ENCODE data around the gene TSPY1. TPM values are rescaled to one million over a fixed set of nuclear protein-coding genes. Genes with fewer than 3 reads are reported as not detected.
"Not testable (repeated sequence)": the region's sequence is repeated elsewhere in the genome, so short reads cannot be mapped to it uniquely, and the experiment has no call there.

Gene TSPY1
- polyA plus RNA-seq, result not detected
- long read RNA-seq, donor 1, result 0 reads
- long read RNA-seq, donor 2, result 0 reads
- long read RNA-seq, donor 3, result 0 reads
- long read RNA-seq, donor 4, result 0 reads
- long read RNA-seq, donor 5, result 0 reads
- long read RNA-seq, donor 6, result 0 reads
- long read RNA-seq, donor 7, result 0 reads
- long read RNA-seq, donor 8, result 0 reads
- long read RNA-seq, donor 9, result 0 reads
- long read RNA-seq, donor 10, result 0 reads
- long read RNA-seq, donor 11, result 0 reads

DNA sequence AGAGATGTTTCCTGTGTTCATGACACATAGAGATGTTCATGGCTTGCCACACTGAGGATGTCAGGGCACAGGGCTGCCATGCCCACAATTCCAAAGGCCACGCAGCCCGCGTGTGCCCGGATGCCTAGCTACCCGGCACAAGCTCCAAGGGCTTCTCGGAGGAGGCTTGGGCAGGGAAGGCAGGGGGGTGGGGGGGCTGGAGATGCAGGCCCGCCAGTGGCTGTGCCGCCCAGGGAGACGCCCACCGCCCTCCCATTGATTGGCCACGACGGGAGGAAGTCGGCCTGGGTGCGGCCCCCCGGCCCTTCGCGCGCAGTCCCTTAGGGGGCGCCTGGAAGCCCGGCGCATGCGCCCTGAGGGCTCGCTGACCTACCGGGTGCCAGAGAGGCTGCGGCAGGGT is at the start of gene TSPY1:
TSPY1 (plus strand) TSS at position 301 of the 400 bp plus-strand sequence; CDS start at position 347, 46 bp downstream.
- not testable (repeated sequence) for H3K9me3 ChIP-seq (ENCODE audit: control insufficient read depth, low read depth, low read length); DNase-seq; H3K27me3 ChIP-seq (ENCODE audit: control insufficient read depth, insufficient read depth, low read length); H3K4me3 ChIP-seq (ENCODE audit: low read length); H3K4me1 ChIP-seq (ENCODE audit: control insufficient read depth, insufficient read depth, low read length); H3K36me3 ChIP-seq (ENCODE audit: control insufficient read depth, insufficient read depth, low read length); H3K27ac ChIP-seq (ENCODE audit: low read length)
- WGBS (ENCODE audit: insufficient coverage, low lambda C conversion rate), result no CpG with 5 or more reads among the region's 25 CpGs

DNA sequence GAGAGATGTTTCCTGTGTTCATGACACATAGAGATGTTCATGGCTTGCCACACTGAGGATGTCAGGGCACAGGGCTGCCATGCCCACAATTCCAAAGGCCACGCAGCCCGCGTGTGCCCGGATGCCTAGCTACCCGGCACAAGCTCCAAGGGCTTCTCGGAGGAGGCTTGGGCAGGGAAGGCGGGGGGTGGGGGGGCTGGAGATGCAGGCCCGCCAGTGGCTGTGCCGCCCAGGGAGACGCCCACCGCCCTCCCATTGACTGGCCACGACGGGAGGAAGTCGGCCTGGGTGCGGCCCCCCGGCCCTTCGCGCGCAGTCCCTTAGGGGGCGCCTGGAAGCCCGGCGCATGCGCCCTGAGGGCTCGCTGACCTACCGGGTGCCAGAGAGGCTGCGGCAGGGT is 20.2 kb downstream of the TSPY1 start, which contains the start of gene TSPY9:
TSPY9 (plus strand) TSS at position 301 of the 400 bp plus-strand sequence; CDS start at position 347, 46 bp downstream.
- H3K9me3 ChIP-seq (ENCODE audit: control insufficient read depth, low read depth, low read length), result not testable (repeated sequence)

GRCh38 chrY:9504396-9504795 is 37.6 kb downstream of the TSPY1 start:
- not testable (repeated sequence) for H3K36me3 ChIP-seq (ENCODE audit: control insufficient read depth, insufficient read depth, low read length); H3K27ac ChIP-seq (ENCODE audit: low read length); H3K27me3 ChIP-seq (ENCODE audit: control insufficient read depth, insufficient read depth, low read length); H3K4me3 ChIP-seq (ENCODE audit: low read length); H3K4me1 ChIP-seq (ENCODE audit: control insufficient read depth, insufficient read depth, low read length); H3K9me3 ChIP-seq (ENCODE audit: control insufficient read depth, low read depth, low read length); DNase-seq
- WGBS (ENCODE audit: insufficient coverage, low lambda C conversion rate), result no CpG with 5 or more reads among the region's 6 CpGs

More for the DNA sequence above, 20.2 kb downstream of the TSPY1 start, which contains the start of gene TSPY9:
- H3K27ac ChIP-seq (ENCODE audit: low read length); H3K36me3 ChIP-seq (ENCODE audit: control insufficient read depth, insufficient read depth, low read length); H3K27me3 ChIP-seq (ENCODE audit: control insufficient read depth, insufficient read depth, low read length); DNase-seq; H3K4me3 ChIP-seq (ENCODE audit: low read length); H3K4me1 ChIP-seq (ENCODE audit: control insufficient read depth, insufficient read depth, low read length): not testable (repeated sequence)
- WGBS (ENCODE audit: insufficient coverage, low lambda C conversion rate), result no CpG with 5 or more reads among the region's 26 CpGs

DNA sequence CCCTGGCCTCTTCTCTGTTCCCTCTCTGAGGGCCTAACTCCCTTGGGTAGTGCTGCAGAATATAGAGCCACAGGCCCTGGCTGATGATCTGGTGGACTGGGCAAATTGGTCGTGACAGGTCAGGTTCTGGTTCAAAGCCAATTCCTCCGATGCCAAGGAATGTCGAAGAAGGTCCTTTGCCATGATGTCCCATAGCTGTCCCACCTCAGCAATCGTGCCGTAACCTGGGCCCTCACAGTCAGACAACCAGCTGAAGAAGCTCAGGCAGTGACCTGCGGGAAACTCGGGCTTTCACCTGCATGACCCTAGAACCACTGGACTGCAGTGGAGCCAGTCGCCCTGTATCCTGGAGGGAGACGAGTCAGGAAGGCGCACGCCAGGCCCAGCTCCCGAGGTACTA is 49.5 kb downstream of the TSPY1 start:
- no CpG with 5 or more reads among the region's 12 CpGs for WGBS (ENCODE audit: insufficient coverage, low lambda C conversion rate)
- H3K27me3 ChIP-seq (ENCODE audit: control insufficient read depth, insufficient read depth, low read length); H3K4me1 ChIP-seq (ENCODE audit: control insufficient read depth, insufficient read depth, low read length); DNase-seq; H3K36me3 ChIP-seq (ENCODE audit: control insufficient read depth, insufficient read depth, low read length); H3K4me3 ChIP-seq (ENCODE audit: low read length); H3K9me3 ChIP-seq (ENCODE audit: control insufficient read depth, low read depth, low read length); H3K27ac ChIP-seq (ENCODE audit: low read length): not testable (repeated sequence)

Other genes starting within 250 kb of the TSPY1 start
- not detected for gene TSPY4, start 129.5 kb upstream of the TSPY1 start, polyA plus RNA-seq
- gene TSPY8, start 109.2 kb upstream of the TSPY1 start, polyA plus RNA-seq, result not detected
- gene TSPY3, start 68.5 kb upstream of the TSPY1 start, polyA plus RNA-seq, result not detected
- not detected for gene TSPY9, start 20.3 kb downstream of the TSPY1 start, polyA plus RNA-seq
- gene TSPY10, start 60.9 kb downstream of the TSPY1 start, polyA plus RNA-seq, result not detected

All from large intestine (tissue), 12 donors.